Common myeloid progenitor, CD34-positive (primary cell): Measurements from ENCODE around the gene TMPRSS6.

Source experiments
- CTCF ChIA-PET: fragments of 350-600 bp; sonication (Branson Sonifier 250); formaldehyde crosslinking; loops from one replicate; lab custom pipeline; 2021; ENCODE audit warnings: antibody characterized with exemption; lab: Charles Lee
- POLR2A ChIA-PET: fragments of 350-600 bp; sonication (Branson Sonifier 250); formaldehyde crosslinking; loops from one replicate; lab custom pipeline; 2021; ENCODE audit warnings: antibody characterized with exemption; lab: Charles Lee
- DNase-seq, 3 donors: peaks; one replicate each; pipeline versions ENCODE4 v3.0.0 to v3.0.0-alpha.2; 2013
- H3K27ac ChIP-seq, 2 experiments: 1 replicate in 1 of 2; 2 replicates in 1 of 2; pipeline ENCODE4 v1.7.0; 2013; ENCODE audit warnings: inconsistent platforms in 2 of 2, low read length in 2 of 2, mild to moderate bottlenecking in 2 of 2, low read depth in 1 of 2, moderate library complexity in 1 of 2; ENCODE audit not compliant: severe bottlenecking in 2 of 2, insufficient read depth in 1 of 2, poor library complexity in 1 of 2
- H3K27me3 ChIP-seq, 5 experiments: replicated peaks in 2 of 5; 1 replicate in 3 of 5; 2 replicates in 2 of 5; pipeline versions ENCODE4 v1.6.1 to v1.7.0; 2013; ENCODE audit warnings: low read length in 4 of 5, mild to moderate bottlenecking in 2 of 5, moderate library complexity in 2 of 5, inconsistent platforms in 1 of 5; ENCODE audit not compliant: insufficient read depth in 5 of 5, control insufficient read depth in 4 of 5
- H3K36me3 ChIP-seq, 4 experiments: 1 replicate in 2 of 4; 2 replicates in 2 of 4; pipeline versions ENCODE4 v1.6.1 to v1.7.0; 2013; ENCODE audit warnings: low read length in 3 of 4, control low read depth in 1 of 4, mild to moderate bottlenecking in 1 of 4; ENCODE audit not compliant: control insufficient read depth in 4 of 4, insufficient read depth in 4 of 4
- H3K4me1 ChIP-seq, 4 experiments: 1 replicate in 3 of 4; 2 replicates in 1 of 4; pipeline versions ENCODE4 v1.6.1 to v1.7.1; 2013; ENCODE audit warnings: low read length in 3 of 4, mild to moderate bottlenecking in 3 of 4, control low read depth in 1 of 4, inconsistent platforms in 1 of 4, moderate library complexity in 1 of 4; ENCODE audit not compliant: control insufficient read depth in 4 of 4, insufficient read depth in 4 of 4; ENCODE audit errors: control extremely low read depth in 1 of 4
- H3K4me3 ChIP-seq, 7 experiments: 1 replicate in 4 of 7; 2 replicates in 3 of 7; pipeline versions ENCODE4 v1.5.1 to v1.7.0; 2013; ENCODE audit warnings: mild to moderate bottlenecking in 7 of 7, low read length in 6 of 7, moderate library complexity in 6 of 7, inconsistent platforms in 2 of 7, low read depth in 2 of 7, control low read depth in 1 of 7; ENCODE audit not compliant: insufficient read depth in 4 of 7, control insufficient read depth in 1 of 7; ENCODE audit errors: extremely low read depth in 1 of 7
- H3K9me3 ChIP-seq, 5 experiments: 1 replicate in 4 of 5; 2 replicates in 1 of 5; pipeline versions ENCODE4 v1.6.1 to v1.7.1; 2013; ENCODE audit warnings: low read length in 4 of 5, mild to moderate bottlenecking in 2 of 5, inconsistent platforms in 1 of 5, low read depth in 1 of 5, moderate library complexity in 1 of 5; ENCODE audit not compliant: control insufficient read depth in 4 of 5, insufficient read depth in 2 of 5; ENCODE audit errors: control extremely low read depth in 1 of 5
- WGBS: methylation state at CpG from one replicate; pipeline ENCODE4 v1.1.5; 2013; ENCODE audit not compliant: insufficient coverage; 5-methylcytosine and 5-hydroxymethylcytosine counted together

The TMPRSS6 gene

DNA sequence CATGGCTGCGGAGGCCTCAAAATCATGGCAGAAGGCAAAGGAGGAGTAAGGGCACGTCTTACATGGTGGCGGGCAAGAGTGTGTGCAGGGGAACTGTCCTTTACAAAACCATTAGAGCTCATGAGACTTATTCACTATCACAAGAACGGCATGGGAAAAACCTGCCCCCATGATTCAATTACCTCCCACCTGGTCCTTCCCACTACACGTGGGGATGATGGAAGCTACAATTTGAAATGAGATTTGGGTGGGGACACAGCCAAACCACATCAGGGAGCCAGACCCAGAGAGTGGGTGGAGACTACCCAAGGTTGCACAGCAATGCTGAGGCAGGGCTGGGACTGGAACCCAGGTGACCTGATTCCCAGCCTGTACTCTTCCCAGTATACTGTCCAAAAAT lies 8.6 kb upstream of the TMPRSS6 start:
- H3K9me3 ChIP-seq, result no peaks in the 10 kb centered on the region
- DNase-seq, result no peak
- WGBS, result 90% methylated on average over 4 of the region's 5 CpGs
- H3K27ac ChIP-seq, result no peak overlapping the region
- no peaks in the 10 kb centered on the region for H3K36me3 ChIP-seq
- POLR2A ChIA-PET, result no interaction called here
- H3K4me1 ChIP-seq, result peaks cover 0 to 15% (median 14%) of the 10 kb centered on the region in 4 experiments
- CTCF ChIA-PET, result no interaction called here
- no peak overlapping the region for H3K4me3 ChIP-seq
- H3K27me3 ChIP-seq, result no peaks in the 10 kb centered on the region

DNA sequence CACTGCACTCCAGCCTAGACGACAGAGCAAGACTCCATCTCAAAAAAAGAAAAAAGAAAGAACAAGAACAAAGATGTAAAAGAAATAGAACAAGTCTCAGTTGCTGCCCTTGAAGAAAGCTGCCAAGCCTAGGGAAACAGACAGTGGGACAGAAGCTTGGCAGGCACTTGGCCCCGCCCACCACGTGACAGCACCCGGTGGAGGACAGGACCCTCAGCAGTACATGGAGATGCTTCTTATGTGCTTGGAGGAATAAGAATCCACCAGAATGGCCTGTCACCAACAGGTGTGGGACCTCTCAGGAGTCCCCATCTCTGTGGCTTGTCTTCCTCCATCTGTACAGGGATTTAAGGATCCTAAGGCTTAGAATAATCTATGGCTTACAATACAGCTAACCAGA lies 7.6 kb upstream of the TMPRSS6 start:
- ChIA-PET CTCF (no interaction called here), POLR2A (no interaction called here)
- Histone ChIP-seq H3K4me3 (no peak overlapping the region), H3K4me1 (peaks cover 0 to 7% (median 6%) of the 10 kb centered on the region in 4 experiments), H3K27me3 (no peaks in the 10 kb centered on the region), H3K27ac (no peak overlapping the region), H3K9me3 (no peaks in the 10 kb centered on the region), H3K36me3 (no peaks in the 10 kb centered on the region)
- WGBS, result 48% methylated on average over 3 of the region's 4 CpGs
- DNase-seq, result no peak

DNA sequence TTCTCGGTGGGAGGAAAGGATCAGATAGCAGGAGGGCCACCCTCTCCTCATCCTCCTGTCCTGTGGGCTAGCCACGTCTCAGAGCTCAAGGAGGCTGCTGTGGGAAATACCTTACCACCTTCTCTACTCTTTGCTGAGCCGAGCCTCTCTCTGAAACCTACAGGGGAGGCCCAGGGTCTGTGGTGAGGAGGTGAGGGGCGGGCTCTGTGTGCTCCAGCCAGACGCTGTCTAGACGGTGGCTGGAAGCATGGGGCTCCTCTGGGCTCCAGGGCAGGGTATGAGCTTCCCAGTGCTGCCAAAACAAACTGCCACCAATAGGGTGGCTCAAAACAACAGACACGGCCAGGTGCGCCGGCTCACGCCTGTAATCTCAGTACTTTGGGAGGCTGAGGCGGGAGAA lies 5.5 kb upstream of the TMPRSS6 start:
- 88% methylated on average over 8 of the region's 11 CpGs for WGBS
- no peak for DNase-seq
- ChIA-PET POLR2A (no interaction called here), CTCF (no interaction called here)
- H3K4me1 ChIP-seq, result no peaks in the 10 kb centered on the region
- no peak overlapping the region for H3K4me3 ChIP-seq
- H3K27ac ChIP-seq, result no peak overlapping the region
- H3K27me3 ChIP-seq, result no peaks in the 10 kb centered on the region
- H3K9me3 ChIP-seq, result no peaks in the 10 kb centered on the region
- no peaks in the 10 kb centered on the region for H3K36me3 ChIP-seq

DNA sequence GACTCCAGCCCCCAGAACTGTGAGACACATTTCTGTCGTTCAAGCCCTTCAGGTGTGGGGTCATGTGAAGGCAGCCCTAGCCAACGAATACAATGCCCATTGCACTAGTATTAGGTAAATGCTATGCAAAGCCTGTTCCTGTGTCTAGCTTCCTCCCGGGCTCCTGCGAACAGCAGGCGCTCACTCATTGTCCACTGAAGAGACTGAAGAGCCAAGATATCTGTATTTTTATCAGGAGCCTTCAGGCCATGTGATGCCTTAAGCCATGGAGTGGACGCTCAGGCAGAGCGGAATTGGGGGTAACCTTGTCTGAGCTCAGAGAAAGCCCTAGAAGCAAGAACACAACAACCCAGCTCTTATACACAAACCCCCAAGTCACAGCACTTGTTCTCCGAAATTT lies 4.2 kb upstream of the TMPRSS6 start:
- DNase-seq, result no peak
- ChIA-PET POLR2A (no interaction called here), CTCF (interaction anchor here (1.3 kb wide), 1 partner anchor 24 kb away, joined by 3 read pairs; no protein-coding TSS in a partner anchor)
- H3K4me1 ChIP-seq, result no peaks in the 10 kb centered on the region
- H3K36me3 ChIP-seq, result no peaks in the 10 kb centered on the region
- no peak overlapping the region for H3K4me3 ChIP-seq
- H3K9me3 ChIP-seq, result no peaks in the 10 kb centered on the region
- no peak overlapping the region for H3K27ac ChIP-seq
- no peaks in the 10 kb centered on the region for H3K27me3 ChIP-seq
- WGBS, result 94% methylated on average over 5 of the region's 8 CpGs

- Histone ChIP-seq H3K9me3 (no peaks in the 10 kb centered on the region), H3K27me3 (no peaks in the 10 kb centered on the region), H3K4me1 (no peaks in the 10 kb centered on the region), H3K27ac (no peak overlapping the region), H3K4me3 (no peak overlapping the region), H3K36me3 (no peaks in the 10 kb centered on the region)
- 92% methylated on average over 7 of the region's 12 CpGs for WGBS
- DNase-seq, result no peak
- POLR2A ChIA-PET, result no interaction called here
- CTCF ChIA-PET, result no interaction called here
Measured at GRCh38 chr22:37112084-37112728, 2.7 kb upstream of the TMPRSS6 start.

- no peak for DNase-seq
- ChIA-PET POLR2A (no interaction called here), CTCF (no interaction called here)
- Histone ChIP-seq H3K4me1 (no peaks in the 10 kb centered on the region), H3K9me3 (no peaks in the 10 kb centered on the region), H3K4me3 (no peak overlapping the region), H3K27me3 (no peaks in the 10 kb centered on the region), H3K36me3 (no peaks in the 10 kb centered on the region), H3K27ac (no peak overlapping the region)
- WGBS, result 95% methylated on average over 13 of the region's 13 CpGs
Measured at GRCh38 chr22:37111156-37111717, 1.7 kb upstream of the TMPRSS6 start.

DNA sequence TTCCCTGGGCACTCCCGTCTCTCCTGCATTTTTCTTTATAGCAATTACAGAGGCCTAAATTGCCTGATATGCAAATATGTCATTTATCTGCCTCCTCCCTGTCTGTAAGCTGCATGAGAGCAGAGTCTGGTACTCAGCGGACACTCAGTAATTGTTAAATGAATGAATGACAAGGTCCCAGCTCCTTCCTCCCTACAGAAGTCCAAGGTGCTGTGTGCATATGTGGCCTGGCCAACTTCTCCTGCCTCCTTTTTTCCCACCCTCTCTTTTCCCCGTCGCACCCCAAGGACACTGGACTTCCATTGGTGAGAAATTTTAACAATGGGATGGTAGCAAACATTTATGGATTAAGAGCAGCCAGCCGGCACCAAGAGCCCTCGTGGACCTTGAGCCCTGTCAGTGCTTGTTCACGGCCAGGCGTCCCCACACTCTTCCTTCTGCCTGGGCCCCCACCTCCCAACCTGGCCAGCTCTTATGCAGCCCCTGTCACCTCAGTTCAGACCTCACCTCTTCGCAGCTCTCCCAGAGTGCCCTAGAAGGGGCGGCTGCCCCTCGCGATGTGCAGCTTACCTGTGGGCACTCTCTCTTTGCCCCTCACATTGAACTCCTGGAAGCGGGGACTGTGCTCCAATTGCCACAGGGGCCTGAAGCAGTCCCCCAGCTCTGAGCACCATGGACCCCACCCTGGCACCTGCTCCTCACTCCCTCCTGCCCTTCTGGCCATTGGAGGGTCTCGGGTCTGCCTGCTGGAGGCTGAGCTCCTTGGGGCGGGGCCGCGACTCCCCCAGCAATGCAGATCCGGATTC lies 1.5 kb downstream of the TMPRSS6 start:
- Histone ChIP-seq H3K36me3 (no peaks in the 10 kb centered on the region), H3K27ac (no peak overlapping the region), H3K4me1 (no peaks in the 10 kb centered on the region), H3K27me3 (no peaks in the 10 kb centered on the region), H3K9me3 (no peaks in the 10 kb centered on the region), H3K4me3 (no peak overlapping the region)
- POLR2A ChIA-PET, result no interaction called here
- DNase-seq, result no peak
- WGBS, result 97% methylated on average over 10 of the region's 18 CpGs
- CTCF ChIA-PET, result interaction anchor here (1.2 kb wide), 1 partner anchor 91 kb away, joined by 4 read pairs; no protein-coding TSS in a partner anchor
